Cardiac muscle cell (in vitro differentiated cells and primary cell): Measurements from ENCODE around the gene SLC7A10. TPM values are rescaled to one million over a fixed set of nuclear protein-coding genes. Genes with fewer than 3 reads are reported as not detected.

Experiments
- DNase-seq, 2 donors: peaks; one replicate each; pipeline versions ENCODE4 v3.0.0 to v3.0.0-alpha.2; 2010 to 2017; ENCODE audit warnings: low read depth in 1 of 2, low spot score in 1 of 2
- H3K27ac ChIP-seq: fragments of 200-600 bp; sonication (generic); 2 replicates; pipeline ENCODE4 v1.5.1; 2016
- H3K27me3 ChIP-seq: fragments of 200-600 bp; sonication (generic); 2 replicates; pipeline ENCODE4 v1.6.0; 2016; ENCODE audit warnings: control low read depth
- H3K36me3 ChIP-seq: fragments of 200-600 bp; sonication (generic); 2 replicates; pipeline ENCODE4 v1.5.1; 2016; ENCODE audit warnings: control low read depth
- H3K4me1 ChIP-seq: fragments of 200-600 bp; sonication (generic); 2 replicates; pipeline ENCODE4 v1.8.1; 2017; ENCODE audit warnings: low read depth, mild to moderate bottlenecking, mixed run types
- H3K4me3 ChIP-seq: fragments of 200-600 bp; sonication (generic); 2 replicates; pipeline ENCODE4 v1.5.1; 2016; ENCODE audit warnings: mild to moderate bottlenecking
- H3K9me3 ChIP-seq: fragments of 200-600 bp; sonication (generic); 2 replicates; pipeline ENCODE4 v1.5.1; 2017; ENCODE audit warnings: low read depth, mild to moderate bottlenecking, control low read depth
- CTCF ChIP-seq: IDR thresholded peaks from 2 replicates; pipeline ENCODE4 v1.5.1; 2012; ENCODE audit warnings: low read depth, mild to moderate bottlenecking, low read length
- polyA plus RNA-seq: library from polyadenylated mRNA; unstranded; fragments of >200 nt; fragmentation: Nextera tagmentation; extraction: Ambion mirVana; gene quantifications from 2 replicates; pipeline ENCODE4 v1.2.1, GENCODE V29; 2016
- total RNA-seq: library from RNA; depleted of rRNA; stranded (reverse); fragments of >200 nt; gene quantifications from 2 replicates; pipeline ENCODE4 v1.2.3, GENCODE V29; 2016

Gene SLC7A10
- total and polyA plus RNA-seq, 2 experiments from 2014 or later: not detected

GRCh38 chr19:33205110-33205509 is 20.5 kb downstream of the SLC7A10 start:
- H3K9me3 ChIP-seq: no peaks in the 10 kb centered on the region

GRCh38 chr19:33204136-33204973 is 21.3 kb downstream of the SLC7A10 start:
- no peak for DNase-seq
- no peak overlapping the region for H3K27ac ChIP-seq
- no peak overlapping the region for H3K4me3 ChIP-seq
- no peak for TF ChIP-seq CTCF
- H3K4me1 ChIP-seq: no peaks in the 10 kb centered on the region
- H3K36me3 ChIP-seq: no peaks in the 10 kb centered on the region
- H3K9me3 ChIP-seq: no peaks in the 10 kb centered on the region
- no peaks in the 10 kb centered on the region for H3K27me3 ChIP-seq

More at GRCh38 chr19:33205110-33205509, 20.5 kb downstream of the SLC7A10 start:
- H3K27ac ChIP-seq: no peak overlapping the region
- DNase-seq: no peak
- H3K4me3 ChIP-seq: no peak overlapping the region
- H3K27me3 ChIP-seq: no peaks in the 10 kb centered on the region
- no peak for TF ChIP-seq CTCF
- H3K4me1 ChIP-seq: no peaks in the 10 kb centered on the region
- no peaks in the 10 kb centered on the region for H3K36me3 ChIP-seq

GRCh38 chr19:33203529-33203928 is 22.1 kb downstream of the SLC7A10 start:
- no peak for TF ChIP-seq CTCF
- no peaks in the 10 kb centered on the region for H3K36me3 ChIP-seq

GRCh38 chr19:33202546-33203507 is 22.8 kb downstream of the SLC7A10 start:
- Histone ChIP-seq H3K9me3 (no peaks in the 10 kb centered on the region), H3K27ac (no peak overlapping the region), H3K4me3 (no peak overlapping the region), H3K27me3 (no peaks in the 10 kb centered on the region), H3K4me1 (no peaks in the 10 kb centered on the region), H3K36me3 (no peaks in the 10 kb centered on the region)
- TF ChIP-seq CTCF: no peak
- no peak for DNase-seq

More at GRCh38 chr19:33203529-33203928, 22.1 kb downstream of the SLC7A10 start:
- H3K4me1 ChIP-seq: no peaks in the 10 kb centered on the region
- no peak overlapping the region for H3K4me3 ChIP-seq
- no peak overlapping the region for H3K27ac ChIP-seq
- no peaks in the 10 kb centered on the region for H3K27me3 ChIP-seq
- DNase-seq: no peak
- no peaks in the 10 kb centered on the region for H3K9me3 ChIP-seq

- Histone ChIP-seq H3K27ac (no peak overlapping the region), H3K4me1 (no peaks in the 10 kb centered on the region), H3K36me3 (no peaks in the 10 kb centered on the region), H3K9me3 (no peaks in the 10 kb centered on the region), H3K4me3 (no peak overlapping the region), H3K27me3 (no peaks in the 10 kb centered on the region)
- TF ChIP-seq CTCF: no peak
- no peak for DNase-seq
Measured at GRCh38 chr19:33201886-33202545, 23.6 kb downstream of the SLC7A10 start.
